PC-9 (cell line): ENCODE data around the gene ARL8A. TPM values are rescaled to one million over a fixed set of nuclear protein-coding genes. Genes with fewer than 3 reads are reported as not detected.
A peak's percentile ranks its signal among the peaks of the same experiment; 100 is the strongest.

Source experiments
- BruUV-seq: library from RNA; stranded (reverse); fragments of 400-500 nt; replicated peaks from 2 replicates; lab custom pipeline; 2021; lab: Mats Ljungman, UMichigan
- CTCF ChIA-PET: fragments of 300-600 bp; sonication (Branson Sonifier 250); formaldehyde crosslinking; loops from one replicate; lab custom pipeline; 2022; ENCODE audit warnings: antibody characterized with exemption; lab: Charles Lee
- POLR2A ChIA-PET: fragments of 300-600 bp; sonication (Branson Sonifier 250); formaldehyde crosslinking; loops from one replicate; lab custom pipeline; 2022; ENCODE audit warnings: antibody characterized with exemption; ENCODE audit not compliant: unreplicated experiment; lab: Charles Lee
- DNase-seq, 2 experiments: peaks; one replicate each; pipeline versions ENCODE4 v3.0.0 to v3.0.0-alpha.2; 2015 to 2022; ENCODE audit warnings: mixed read lengths in 1 of 2
- H2AFZ ChIP-seq: fragments of 200-600 bp; sonication (generic); 2 replicates; pipeline ENCODE4 v1.8.1; 2017; ENCODE audit warnings: antibody characterized with exemption
- H3F3A ChIP-seq: fragments of 200-600 bp; sonication (generic); 2 replicates; pipeline ENCODE4 v1.8.1; 2017; ENCODE audit warnings: antibody characterized with exemption, mild to moderate bottlenecking, low read depth; ENCODE audit not compliant: insufficient read depth
- H3K27ac ChIP-seq: fragments of 200-600 bp; sonication (generic); 2 replicates; pipeline ENCODE4 v1.6.1; 2016; ENCODE audit warnings: mixed run types
- H3K27me3 ChIP-seq: fragments of 200-600 bp; sonication (generic); 2 replicates; pipeline ENCODE4 v1.6.1; 2016; ENCODE audit warnings: low read depth, mixed run types; ENCODE audit not compliant: insufficient read depth
- H3K36me3 ChIP-seq: fragments of 200-600 bp; sonication (generic); 2 replicates; pipeline ENCODE4 v1.6.1; 2016; ENCODE audit warnings: low read depth, mixed run types
- H3K4me1 ChIP-seq: fragments of 200-600 bp; sonication (generic); replicated peaks from 2 replicates; pipeline ENCODE4 v1.6.1; 2016; ENCODE audit warnings: mixed run types; ENCODE audit not compliant: insufficient read depth
- H3K4me2 ChIP-seq: fragments of 200-600 bp; sonication (generic); 2 replicates; pipeline ENCODE4 v1.6.1; 2017; ENCODE audit warnings: mixed run types
- H3K4me3 ChIP-seq: fragments of 200-600 bp; sonication (generic); 2 replicates; pipeline ENCODE4 v1.6.1; 2016; ENCODE audit warnings: mixed run types
- H3K79me2 ChIP-seq: fragments of 200-600 bp; sonication (generic); 2 replicates; pipeline ENCODE4 v1.6.1; 2017; ENCODE audit warnings: low read depth, mixed run types
- H3K9me2 ChIP-seq: fragments of 200-600 bp; sonication (generic); 2 replicates; pipeline ENCODE4 v1.8.1; 2017; ENCODE audit warnings: mild to moderate bottlenecking; ENCODE audit not compliant: insufficient read depth
- H3K9me3 ChIP-seq: fragments of 200-600 bp; sonication (generic); 2 replicates; pipeline ENCODE4 v1.8.1; 2016; ENCODE audit warnings: low read depth; ENCODE audit not compliant: insufficient read depth
- H4K20me1 ChIP-seq: fragments of 200-600 bp; sonication (generic); 2 replicates; pipeline ENCODE4 v1.8.1; 2017; ENCODE audit not compliant: insufficient read depth
- EZH2 ChIP-seq: fragments of 200-600 bp; sonication (generic); IDR thresholded peaks from 2 replicates; pipeline ENCODE4 v1.8.0; 2017; ENCODE audit warnings: antibody characterized with exemption, low read depth
- intact Hi-C: fragments of 100-400 bp; cut with micrococcal nuclease; formaldehyde crosslinking; loops from one replicate; pipeline ENCODE4 v1.10.0; 2022; ENCODE audit not compliant: unreplicated experiment
- total RNA-seq: library from RNA; stranded (reverse); gene quantifications from 2 replicates; pipeline ENCODE4 v1.2.3, GENCODE V29; 2021
- TF ChIP-seq, protein P1 (sequence below): fragments of 200-600 bp; sonication (generic); conservative IDR thresholded peaks from 2 replicates; pipeline ENCODE4 v1.6.1; 2017; ENCODE audit warnings: mixed run types, antibody characterized with exemption, mild to moderate bottlenecking, moderate library complexity

Gene ARL8A
- total RNA-seq, 1 experiment from 2014 or later: 42.6 TPM

DNA sequence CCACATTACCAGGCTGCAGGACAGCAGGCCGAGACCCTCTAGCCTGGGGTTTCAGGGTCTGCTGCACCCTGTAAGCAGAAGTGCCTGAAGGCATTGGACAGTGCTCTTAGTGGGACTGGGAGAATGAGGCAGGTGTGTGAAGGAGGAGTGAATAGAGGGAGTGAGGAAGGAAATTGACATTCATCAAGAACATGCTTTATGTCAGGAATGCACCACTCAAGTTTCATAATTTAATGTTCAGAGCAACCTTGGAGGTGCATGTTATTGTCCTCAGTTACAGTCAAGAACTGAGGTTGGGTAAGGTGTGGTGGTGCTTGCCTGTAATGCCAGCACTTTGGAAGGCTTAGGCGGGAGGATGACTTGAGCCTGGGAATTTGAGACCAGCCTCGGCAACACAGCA is 33.6 kb downstream of the ARL8A start:
- Histone ChIP-seq H3K27me3 (no peaks in the 10 kb centered on the region), H3K4me1 (peaks cover 99% of the 10 kb centered on the region), H3K27ac (0 out of 2 replicates have a peak overlapping the region, but pooled peaks have one; percentile 34), H3K36me3 (no peaks in the 10 kb centered on the region), H2AFZ (no peak overlapping the region), H3F3A (peaks cover 72% of the 10 kb centered on the region), H3K9me3 (no peaks in the 10 kb centered on the region), H3K4me3 (no peak overlapping the region), H3K9me2 (no peaks in the 10 kb centered on the region), H4K20me1 (no peaks in the 10 kb centered on the region), H3K79me2 (no peaks in the 10 kb centered on the region), H3K4me2 (peak overlapping the region; percentile 8; the same call in 1 of the 2 replicates)
- POLR2A ChIA-PET: no interaction called here
- CTCF ChIA-PET: no interaction called here
- no TSS peak for BruUV-seq
- intact Hi-C loops: no loop called here
- no peak for DNase-seq
- TF ChIP-seq, protein P1, sequence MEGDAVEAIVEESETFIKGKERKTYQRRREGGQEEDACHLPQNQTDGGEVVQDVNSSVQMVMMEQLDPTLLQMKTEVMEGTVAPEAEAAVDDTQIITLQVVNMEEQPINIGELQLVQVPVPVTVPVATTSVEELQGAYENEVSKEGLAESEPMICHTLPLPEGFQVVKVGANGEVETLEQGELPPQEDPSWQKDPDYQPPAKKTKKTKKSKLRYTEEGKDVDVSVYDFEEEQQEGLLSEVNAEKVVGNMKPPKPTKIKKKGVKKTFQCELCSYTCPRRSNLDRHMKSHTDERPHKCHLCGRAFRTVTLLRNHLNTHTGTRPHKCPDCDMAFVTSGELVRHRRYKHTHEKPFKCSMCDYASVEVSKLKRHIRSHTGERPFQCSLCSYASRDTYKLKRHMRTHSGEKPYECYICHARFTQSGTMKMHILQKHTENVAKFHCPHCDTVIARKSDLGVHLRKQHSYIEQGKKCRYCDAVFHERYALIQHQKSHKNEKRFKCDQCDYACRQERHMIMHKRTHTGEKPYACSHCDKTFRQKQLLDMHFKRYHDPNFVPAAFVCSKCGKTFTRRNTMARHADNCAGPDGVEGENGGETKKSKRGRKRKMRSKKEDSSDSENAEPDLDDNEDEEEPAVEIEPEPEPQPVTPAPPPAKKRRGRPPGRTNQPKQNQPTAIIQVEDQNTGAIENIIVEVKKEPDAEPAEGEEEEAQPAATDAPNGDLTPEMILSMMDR: no peak
- no peak for TF ChIP-seq EZH2

GRCh38 chr1:202107801-202108731 is 36.5 kb downstream of the ARL8A start:
- POLR2A ChIA-PET: interaction anchor here (0.6 to 3.2 kb wide), 10 partner anchors 51 to 175 kb away, joined by 3 to 48 read pairs (median 10); partner anchors contain the start of gene ELF3
- peak overlapping the region; percentile 71 for H3K4me2 ChIP-seq
- DNase-seq: peak; percentile 92 to 97
- H3K79me2 ChIP-seq: no peaks in the 10 kb centered on the region
- peak overlapping the region; percentile 99 for H3K27ac ChIP-seq
- intact Hi-C loops: loop anchor here (1.0 to 10.0 kb wide), 3 partner anchors 62 to 393 kb away; no protein-coding TSS in a partner anchor
- TF ChIP-seq, protein P1: no peak
- TF ChIP-seq EZH2: no peak
- CTCF ChIA-PET: interaction anchor here (0.5 to 1.3 kb wide), 4 partner anchors 90 to 230 kb away, joined by 3 to 4 read pairs (median 4); partner anchors contain the start of gene ELF3
- no peaks in the 10 kb centered on the region for H3K27me3 ChIP-seq
- no peaks in the 10 kb centered on the region for H4K20me1 ChIP-seq
- BruUV-seq: TSS peak; percentile 44
- no peaks in the 10 kb centered on the region for H3K9me3 ChIP-seq
- peaks cover 70% of the 10 kb centered on the region for H3F3A ChIP-seq
- H3K4me1 ChIP-seq: peaks cover 95% of the 10 kb centered on the region
- H3K9me2 ChIP-seq: no peaks in the 10 kb centered on the region
- H3K36me3 ChIP-seq: no peaks in the 10 kb centered on the region
- no peak overlapping the region for H2AFZ ChIP-seq
- H3K4me3 ChIP-seq: no peak overlapping the region; the same call in 1 of the 2 replicates

DNA sequence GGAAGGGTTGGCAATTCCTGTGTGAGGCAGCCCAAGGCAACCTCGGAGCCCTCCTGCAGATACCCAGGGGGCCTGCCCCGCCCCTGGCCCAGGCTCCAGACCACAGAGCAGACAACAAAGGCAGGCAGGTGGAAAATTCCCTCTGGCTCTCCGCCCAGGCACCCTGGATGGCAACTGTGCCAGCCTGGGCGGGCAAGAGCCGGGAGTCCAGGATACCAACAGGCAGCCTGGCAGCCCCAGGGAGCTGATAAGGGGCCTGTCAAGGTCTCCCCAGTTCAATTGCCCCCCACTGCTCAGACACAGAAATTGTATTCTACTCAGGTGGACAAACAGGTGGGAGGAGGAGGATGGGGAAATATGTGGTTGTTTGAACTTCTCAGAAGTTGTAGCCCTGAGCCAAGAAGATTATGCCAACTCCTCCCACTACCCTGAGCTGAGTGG is 37.2 kb downstream of the ARL8A start:
- POLR2A ChIA-PET: interaction anchor here (0.5 to 3.2 kb wide), 13 partner anchors 50 to 176 kb away, joined by 3 to 66 read pairs (median 12); partner anchors contain the start of gene ELF3
- Histone ChIP-seq H3K4me1 (peaks cover 89% of the 10 kb centered on the region), H3K36me3 (no peaks in the 10 kb centered on the region), H2AFZ (no peak overlapping the region), H3K9me2 (no peaks in the 10 kb centered on the region), H3K27ac (peak overlapping the region; percentile 99), H3K79me2 (no peaks in the 10 kb centered on the region), H3K4me2 (peak overlapping the region; percentile 71), H4K20me1 (no peaks in the 10 kb centered on the region), H3K27me3 (no peaks in the 10 kb centered on the region), H3F3A (peaks cover 65% of the 10 kb centered on the region), H3K4me3 (no peak overlapping the region; the same call in 1 of the 2 replicates), H3K9me3 (no peaks in the 10 kb centered on the region)
- CTCF ChIA-PET: no interaction called here
- BruUV-seq: no TSS peak
- intact Hi-C loops: loop anchor here (1.0 to 10.0 kb wide), 3 partner anchors 61 to 393 kb away; no protein-coding TSS in a partner anchor
- TF ChIP-seq, protein P1: no peak
- no peak for TF ChIP-seq EZH2
- DNase-seq: peak; percentile 90 to 97
